ENCODE data around the gene TMOD3.

Gene TMOD3

DNA sequence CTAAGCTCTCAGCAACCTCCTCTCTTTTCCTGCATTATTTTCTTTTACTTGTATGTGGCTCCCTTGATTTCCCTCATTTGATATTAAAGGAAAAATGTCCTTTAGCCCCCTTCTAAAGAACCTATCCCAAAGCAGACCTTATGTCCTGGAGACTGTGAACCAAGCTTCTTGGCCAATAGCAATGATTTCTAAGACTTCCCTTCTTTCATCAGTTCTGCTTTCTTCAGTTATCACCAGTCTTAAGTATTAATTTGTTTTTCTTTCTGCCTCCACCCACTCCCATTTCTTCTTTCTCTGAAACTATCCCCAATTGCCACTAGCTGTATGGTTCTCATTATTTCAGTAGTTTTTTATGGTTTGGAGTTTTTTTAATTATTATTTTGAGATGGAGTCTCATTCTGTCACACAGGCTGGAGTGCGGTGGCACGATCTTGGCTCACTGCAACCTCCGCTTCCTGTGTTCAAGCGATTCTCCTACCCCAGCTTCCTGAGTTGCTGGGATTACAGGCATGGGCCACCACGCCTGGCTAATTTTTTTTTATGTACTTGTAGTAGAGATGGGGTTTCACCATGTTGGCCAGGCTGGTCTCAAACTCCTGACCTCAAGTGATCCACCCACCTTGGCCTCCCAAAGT, 12.1 kb downstream of the TMOD3 start (continued):
- TF ChIP-seq OSR2 (tag by site-specific recombination; IDR thresholded peaks at IDR 0.05), result no peak
- no peak for TF ChIP-seq ZNF843 (tag by site-specific recombination; IDR thresholded peaks at IDR 0.05)
- no peak for TF ChIP-seq BCL11A (tag by site-specific recombination; IDR thresholded peaks at IDR 0.05; ENCODE audit: low read depth)
- TF ChIP-seq, protein P1, sequence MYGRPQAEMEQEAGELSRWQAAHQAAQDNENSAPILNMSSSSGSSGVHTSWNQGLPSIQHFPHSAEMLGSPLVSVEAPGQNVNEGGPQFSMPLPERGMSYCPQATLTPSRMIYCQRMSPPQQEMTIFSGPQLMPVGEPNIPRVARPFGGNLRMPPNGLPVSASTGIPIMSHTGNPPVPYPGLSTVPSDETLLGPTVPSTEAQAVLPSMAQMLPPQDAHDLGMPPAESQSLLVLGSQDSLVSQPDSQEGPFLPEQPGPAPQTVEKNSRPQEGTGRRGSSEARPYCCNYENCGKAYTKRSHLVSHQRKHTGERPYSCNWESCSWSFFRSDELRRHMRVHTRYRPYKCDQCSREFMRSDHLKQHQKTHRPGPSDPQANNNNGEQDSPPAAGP (tag by site-specific recombination; IDR thresholded peaks at IDR 0.05), result no peak
- no peak for TF ChIP-seq ZNF2 (tag by site-specific recombination; IDR thresholded peaks at IDR 0.05)
- no peak for TF ChIP-seq ZNF391 (tag by site-specific recombination; IDR thresholded peaks at IDR 0.05; ENCODE audit: borderline replicate concordance, low read depth)
- no peak for TF ChIP-seq ZNF791 (tag by site-specific recombination; IDR thresholded peaks at IDR 0.05)
- no peak for TF ChIP-seq SP7 (tag by site-specific recombination; IDR thresholded peaks at IDR 0.05)
- TF ChIP-seq, protein P2, sequence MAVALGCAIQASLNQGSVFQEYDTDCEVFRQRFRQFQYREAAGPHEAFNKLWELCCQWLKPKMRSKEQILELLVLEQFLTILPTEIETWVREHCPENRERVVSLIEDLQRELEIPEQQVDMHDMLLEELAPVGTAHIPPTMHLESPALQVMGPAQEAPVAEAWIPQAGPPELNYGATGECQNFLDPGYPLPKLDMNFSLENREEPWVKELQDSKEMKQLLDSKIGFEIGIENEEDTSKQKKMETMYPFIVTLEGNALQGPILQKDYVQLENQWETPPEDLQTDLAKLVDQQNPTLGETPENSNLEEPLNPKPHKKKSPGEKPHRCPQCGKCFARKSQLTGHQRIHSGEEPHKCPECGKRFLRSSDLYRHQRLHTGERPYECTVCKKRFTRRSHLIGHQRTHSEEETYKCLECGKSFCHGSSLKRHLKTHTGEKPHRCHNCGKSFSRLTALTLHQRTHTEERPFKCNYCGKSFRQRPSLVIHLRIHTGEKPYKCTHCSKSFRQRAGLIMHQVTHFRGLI (tag by site-specific recombination; IDR thresholded peaks at IDR 0.05), result no peak
- TF ChIP-seq ZNF366 (tag by site-specific recombination; conservative IDR thresholded peaks at IDR 0.05), result no peak
- TF ChIP-seq ZNF555 (tag by site-specific recombination; conservative IDR thresholded peaks at IDR 0.05), result no peak
- TF ChIP-seq, protein P3, sequence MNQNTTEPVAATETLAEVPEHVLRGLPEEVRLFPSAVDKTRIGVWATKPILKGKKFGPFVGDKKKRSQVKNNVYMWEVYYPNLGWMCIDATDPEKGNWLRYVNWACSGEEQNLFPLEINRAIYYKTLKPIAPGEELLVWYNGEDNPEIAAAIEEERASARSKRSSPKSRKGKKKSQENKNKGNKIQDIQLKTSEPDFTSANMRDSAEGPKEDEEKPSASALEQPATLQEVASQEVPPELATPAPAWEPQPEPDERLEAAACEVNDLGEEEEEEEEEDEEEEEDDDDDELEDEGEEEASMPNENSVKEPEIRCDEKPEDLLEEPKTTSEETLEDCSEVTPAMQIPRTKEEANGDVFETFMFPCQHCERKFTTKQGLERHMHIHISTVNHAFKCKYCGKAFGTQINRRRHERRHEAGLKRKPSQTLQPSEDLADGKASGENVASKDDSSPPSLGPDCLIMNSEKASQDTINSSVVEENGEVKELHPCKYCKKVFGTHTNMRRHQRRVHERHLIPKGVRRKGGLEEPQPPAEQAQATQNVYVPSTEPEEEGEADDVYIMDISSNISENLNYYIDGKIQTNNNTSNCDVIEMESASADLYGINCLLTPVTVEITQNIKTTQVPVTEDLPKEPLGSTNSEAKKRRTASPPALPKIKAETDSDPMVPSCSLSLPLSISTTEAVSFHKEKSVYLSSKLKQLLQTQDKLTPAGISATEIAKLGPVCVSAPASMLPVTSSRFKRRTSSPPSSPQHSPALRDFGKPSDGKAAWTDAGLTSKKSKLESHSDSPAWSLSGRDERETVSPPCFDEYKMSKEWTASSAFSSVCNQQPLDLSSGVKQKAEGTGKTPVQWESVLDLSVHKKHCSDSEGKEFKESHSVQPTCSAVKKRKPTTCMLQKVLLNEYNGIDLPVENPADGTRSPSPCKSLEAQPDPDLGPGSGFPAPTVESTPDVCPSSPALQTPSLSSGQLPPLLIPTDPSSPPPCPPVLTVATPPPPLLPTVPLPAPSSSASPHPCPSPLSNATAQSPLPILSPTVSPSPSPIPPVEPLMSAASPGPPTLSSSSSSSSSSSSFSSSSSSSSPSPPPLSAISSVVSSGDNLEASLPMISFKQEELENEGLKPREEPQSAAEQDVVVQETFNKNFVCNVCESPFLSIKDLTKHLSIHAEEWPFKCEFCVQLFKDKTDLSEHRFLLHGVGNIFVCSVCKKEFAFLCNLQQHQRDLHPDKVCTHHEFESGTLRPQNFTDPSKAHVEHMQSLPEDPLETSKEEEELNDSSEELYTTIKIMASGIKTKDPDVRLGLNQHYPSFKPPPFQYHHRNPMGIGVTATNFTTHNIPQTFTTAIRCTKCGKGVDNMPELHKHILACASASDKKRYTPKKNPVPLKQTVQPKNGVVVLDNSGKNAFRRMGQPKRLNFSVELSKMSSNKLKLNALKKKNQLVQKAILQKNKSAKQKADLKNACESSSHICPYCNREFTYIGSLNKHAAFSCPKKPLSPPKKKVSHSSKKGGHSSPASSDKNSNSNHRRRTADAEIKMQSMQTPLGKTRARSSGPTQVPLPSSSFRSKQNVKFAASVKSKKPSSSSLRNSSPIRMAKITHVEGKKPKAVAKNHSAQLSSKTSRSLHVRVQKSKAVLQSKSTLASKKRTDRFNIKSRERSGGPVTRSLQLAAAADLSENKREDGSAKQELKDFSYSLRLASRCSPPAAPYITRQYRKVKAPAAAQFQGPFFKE (tag by site-specific recombination; IDR thresholded peaks at IDR 0.05; ENCODE audit: borderline replicate concordance), result no peak

DNA sequence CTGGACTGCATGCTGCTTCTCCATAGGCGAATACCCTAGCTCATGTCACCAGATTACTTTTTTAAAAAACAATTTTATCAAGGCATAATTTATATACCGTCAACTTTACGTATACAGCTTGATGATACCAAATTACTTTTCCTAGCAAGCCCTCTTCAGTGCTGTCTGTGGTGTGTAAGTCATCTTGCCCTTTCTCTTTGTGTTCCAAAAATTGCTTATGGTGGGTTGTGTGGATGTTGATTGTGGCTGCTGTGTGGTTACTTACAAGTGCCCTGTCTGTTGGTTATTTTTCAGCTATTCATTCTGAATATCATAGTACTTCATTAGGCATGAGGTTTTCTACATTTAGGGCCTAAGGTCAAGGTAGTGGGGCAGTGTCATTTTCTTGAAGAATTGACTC, 12.8 kb downstream of the TMOD3 start:
- H3K4me1 ChIP-seq (ENCODE audit: control insufficient read depth, insufficient read depth, low read length), result peaks cover 31% of the 10 kb centered on the region
- CTCF ChIA-PET, result interaction anchor here (0.6 kb wide), 2 partner anchors 59 to 237 kb away, joined by 3 read pairs; no protein-coding TSS in a partner anchor
- TF ChIP-seq ZNF423 (tag by site-specific recombination; IDR thresholded peaks at IDR 0.05) (no peak), PRDM10 (tag by site-specific recombination; IDR thresholded peaks at IDR 0.05) (no peak), ZNF623 (tag by site-specific recombination; IDR thresholded peaks at IDR 0.05) (no peak), ZBTB21 (tag by site-specific recombination; IDR thresholded peaks at IDR 0.05) (no peak), ZNF548 (tag by site-specific recombination; IDR thresholded peaks at IDR 0.05) (no peak), ZNF223 (tag by site-specific recombination; IDR thresholded peaks at IDR 0.05) (no peak), KLF16 (tag by site-specific recombination; IDR thresholded peaks at IDR 0.05) (no peak), PRDM4 (tag by site-specific recombination; IDR thresholded peaks at IDR 0.05) (no peak), KLF8 (tag by site-specific recombination; IDR thresholded peaks at IDR 0.05) (no peak), ZNF654 (tag by site-specific recombination; IDR thresholded peaks at IDR 0.05; ENCODE audit: low read depth) (no peak), ZSCAN16 (tag by site-specific recombination; IDR thresholded peaks at IDR 0.05) (no peak)

More for the DNA sequence above, 12.8 kb downstream of the TMOD3 start:
- Histone ChIP-seq H3K36me3 (ENCODE audit: control insufficient read depth in 2 of 2, insufficient read depth in 1 of 2, low read length in 2 of 2) (no peaks in the 10 kb centered on the region), H3K4me3 (ENCODE audit: low read depth, low read length) (no peak overlapping the region), H3K9me3 (ENCODE audit: control insufficient read depth, insufficient read depth, low read depth, low read length) (no peaks in the 10 kb centered on the region), H3K27ac (ENCODE audit: extremely low read depth, low read depth, low read length) (no peak overlapping the region)
- POLR2A ChIA-PET, result no interaction called here

All from HEK293 (cell line).